Ishikawa (cell line): ENCODE data around the gene MAP1LC3B2.

Experiments
- CEBPB ChIP-seq: IDR thresholded peaks from 2 replicates; pipeline ENCODE4 v1.6.1; 2012
- CREB1 ChIP-seq: IDR thresholded peaks from 2 replicates; pipeline ENCODE4 v1.6.1; 2012; ENCODE audit warnings: low read depth
- EGR1 ChIP-seq: IDR thresholded peaks from 2 replicates; pipeline ENCODE4 v1.6.1; 2012
- EP300 ChIP-seq: IDR thresholded peaks from 2 replicates; pipeline ENCODE4 v1.6.1; 2012; ENCODE audit warnings: borderline replicate concordance
- FOXM1 ChIP-seq: IDR thresholded peaks from 2 replicates; pipeline ENCODE4 v1.6.1; 2012; ENCODE audit warnings: low read depth, borderline replicate concordance
- MAX ChIP-seq: IDR thresholded peaks from 2 replicates; pipeline ENCODE4 v1.6.1; 2012
- NFIC ChIP-seq: IDR thresholded peaks from 2 replicates; pipeline ENCODE4 v1.6.1; 2012
- RAD21 ChIP-seq: IDR thresholded peaks from 2 replicates; pipeline ENCODE4 v1.6.1; 2012; ENCODE audit warnings: low read depth
- REST ChIP-seq: IDR thresholded peaks from 2 replicates; pipeline ENCODE4 v1.6.1; 2012; ENCODE audit warnings: low read depth, mild to moderate bottlenecking
- TAF1 ChIP-seq: IDR thresholded peaks from 2 replicates; pipeline ENCODE4 v1.6.1; 2012; ENCODE audit warnings: low read depth, mild to moderate bottlenecking
- TCF12 ChIP-seq: IDR thresholded peaks from 2 replicates; pipeline ENCODE4 v1.6.1; 2012; ENCODE audit warnings: low read depth
- TEAD4 ChIP-seq: IDR thresholded peaks from 2 replicates; pipeline ENCODE4 v1.6.1; 2012
- USF1 ChIP-seq: IDR thresholded peaks from 2 replicates; pipeline ENCODE4 v1.6.1; 2012
- YY1 ChIP-seq: IDR thresholded peaks from 2 replicates; pipeline ENCODE4 v1.6.1; 2012; ENCODE audit warnings: low read depth
- ZBTB7A ChIP-seq: IDR thresholded peaks from 2 replicates; pipeline ENCODE4 v1.6.1; 2012; ENCODE audit warnings: low read depth

The MAP1LC3B2 gene

GRCh38 chr12:116565963-116566362 lies 6.8 kb downstream of the MAP1LC3B2 start:
- TF ChIP-seq TEAD4 (no peak), REST (no peak), EGR1 (no peak), YY1 (no peak), NFIC (no peak), ZBTB7A (no peak), TAF1 (no peak), FOXM1 (no peak), RAD21 (no peak), TCF12 (no peak), CEBPB (no peak)

- TF ChIP-seq RAD21, result no peak
- TF ChIP-seq FOXM1, result no peak
- no peak for TF ChIP-seq TEAD4
- no peak for TF ChIP-seq REST
- TF ChIP-seq YY1, result no peak
- no peak for TF ChIP-seq NFIC
- TF ChIP-seq EP300, result no peak
- no peak for TF ChIP-seq EGR1
- TF ChIP-seq CEBPB, result no peak
Measured at GRCh38 chr12:116568203-116568602, 9.0 kb downstream of the MAP1LC3B2 start.

GRCh38 chr12:116571089-116571488 lies 11.9 kb downstream of the MAP1LC3B2 start:
- TF ChIP-seq EP300, result no peak
- TF ChIP-seq NFIC, result no peak
- TF ChIP-seq USF1, result no peak
- TF ChIP-seq TCF12, result no peak
- no peak for TF ChIP-seq TEAD4
- no peak for TF ChIP-seq ZBTB7A
- no peak for TF ChIP-seq CREB1
- TF ChIP-seq YY1, result no peak
- TF ChIP-seq FOXM1, result no peak
- no peak for TF ChIP-seq REST
- TF ChIP-seq CEBPB, result no peak
- no peak for TF ChIP-seq EGR1
- TF ChIP-seq TAF1, result no peak
- TF ChIP-seq MAX, result no peak
- no peak for TF ChIP-seq RAD21

- no peak for TF ChIP-seq TAF1
- no peak for TF ChIP-seq EP300
- no peak for TF ChIP-seq FOXM1
Measured at GRCh38 chr12:116573776-116574175, 14.6 kb downstream of the MAP1LC3B2 start.

GRCh38 chr12:116577154-116577561 lies 18.0 kb downstream of the MAP1LC3B2 start:
- no peak for TF ChIP-seq RAD21
- no peak for TF ChIP-seq FOXM1
- no peak for TF ChIP-seq USF1
- no peak for TF ChIP-seq TAF1
- TF ChIP-seq TCF12, result no peak
- no peak for TF ChIP-seq NFIC
- TF ChIP-seq CEBPB, result no peak
- TF ChIP-seq EP300, result no peak
- TF ChIP-seq REST, result no peak
- TF ChIP-seq ZBTB7A, result no peak
- no peak for TF ChIP-seq EGR1
